Placental pericyte (primary cell): ENCODE results near the gene BMP4. TPM values are rescaled to one million over a fixed set of nuclear protein-coding genes. Genes with fewer than 3 reads are reported as not detected.

ENCODE experiments used
- small RNA-seq: library from RNA; depleted of rRNA; stranded (forward); fragments of <200 nt; gene quantifications from one replicate; pipeline ENCODE3, GENCODE V24; 2012; ENCODE audit warnings: low replicate concordance
- total RNA-seq: library from RNA; depleted of rRNA; stranded (reverse); fragments of >200 nt; gene quantifications from 2 replicates; pipeline ENCODE4 v1.2.3, GENCODE V29; 2012

Gene BMP4
- 18.9 and 29.1 TPM in 2 replicates for total RNA-seq

GRCh38 chr14:53956427-53957201 is at the start of gene BMP4:
TSS of gene BMP4 (minus strand) at chr14:53956825. CDS start at chr14:53952222, 4,603 bp downstream.

Small RNA genes within 50 kb of the gene (small RNA-seq; reads per million reads assigned to genes)
- gene MIR5580, result not detected
